GM18519 (cell line): ENCODE data around the gene PSD2.
A peak's percentile ranks its signal among the peaks of the same experiment; 100 is the strongest.

Experiments used
- ATAC-seq: cut with Tn5 transposase; IDR thresholded peaks from one replicate; pipeline ENCODE4 v1.9.1; 2021; ENCODE audit warnings: mild to moderate bottlenecking, moderate library complexity; ENCODE audit not compliant: unreplicated experiment, low FRiP score

PSD2 gene

DNA sequence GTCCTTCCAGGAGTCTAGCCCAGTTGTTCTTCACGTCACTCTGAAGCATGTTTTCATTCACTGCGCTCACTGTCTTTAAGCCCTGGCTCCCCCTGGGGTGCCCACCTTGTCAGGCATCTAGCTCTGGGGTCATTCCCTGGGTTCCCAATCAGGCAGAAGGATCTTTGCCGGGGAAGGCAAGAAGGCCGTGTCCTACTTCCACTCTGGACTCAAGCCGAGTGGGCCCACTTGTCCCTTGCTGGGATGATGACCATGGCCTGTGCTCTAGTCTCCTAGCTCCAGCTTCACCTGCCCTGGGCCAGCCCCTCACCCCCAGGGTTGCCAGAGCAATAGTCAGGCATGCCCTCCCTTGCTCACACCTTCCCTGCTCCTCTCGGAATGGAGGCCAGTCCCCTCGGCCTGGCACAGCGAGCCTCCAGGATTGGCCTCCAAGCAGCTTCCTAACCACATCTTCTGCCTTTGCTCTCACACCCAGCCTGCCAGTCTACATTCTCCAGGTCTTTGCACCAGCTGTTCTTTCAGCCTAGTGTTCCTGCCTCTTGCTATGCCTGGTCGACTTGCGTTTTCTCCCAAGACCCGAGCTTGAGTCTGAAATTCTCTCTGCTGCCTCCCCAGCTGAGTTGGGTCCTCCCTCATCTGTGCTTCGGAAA is 32.2 kb upstream of the PSD2 start:
- no peak for ATAC-seq

DNA sequence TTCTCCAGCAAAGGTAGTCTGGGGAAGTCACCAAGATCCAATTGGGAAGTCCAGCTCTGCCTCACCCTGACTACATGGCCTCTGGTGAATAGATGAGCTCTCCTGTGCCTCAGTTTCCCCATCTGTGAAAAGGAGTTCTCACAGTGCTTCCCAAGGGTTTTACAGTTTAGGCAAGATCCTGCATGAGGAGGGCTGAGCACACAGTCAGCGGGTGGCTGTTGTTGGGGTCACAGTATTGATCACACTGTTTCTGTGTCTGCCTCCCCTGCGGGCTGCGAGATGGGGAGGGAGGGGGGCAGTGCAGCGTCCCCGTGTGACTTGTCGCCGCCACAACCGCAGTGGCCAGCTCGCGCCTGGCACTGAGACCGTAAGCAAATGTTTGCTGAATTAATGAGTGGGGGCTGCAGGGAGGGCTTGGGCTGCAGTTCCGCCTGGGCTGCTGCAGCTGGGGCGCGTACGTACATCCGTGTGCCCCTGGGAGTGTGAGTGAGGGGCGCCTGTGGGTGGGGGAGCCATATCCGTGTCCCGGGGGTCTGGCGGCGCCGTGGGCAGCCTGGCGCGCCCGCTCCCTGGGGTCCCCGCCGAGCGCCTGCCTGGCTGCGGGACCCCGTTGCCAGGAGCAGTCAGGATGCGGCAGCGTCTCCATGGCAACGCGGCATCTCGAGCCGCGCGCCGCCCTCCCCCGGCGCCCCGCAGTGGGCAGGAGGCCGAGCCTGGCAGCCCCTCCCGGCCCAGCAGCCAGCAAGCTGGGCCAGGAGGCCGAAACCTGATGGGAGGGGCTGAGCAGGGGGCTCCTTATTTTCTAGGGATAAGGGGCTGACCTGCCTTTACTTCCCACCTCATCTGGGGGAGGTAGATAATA is 31.4 kb upstream of the PSD2 start:
- no peak for ATAC-seq

DNA sequence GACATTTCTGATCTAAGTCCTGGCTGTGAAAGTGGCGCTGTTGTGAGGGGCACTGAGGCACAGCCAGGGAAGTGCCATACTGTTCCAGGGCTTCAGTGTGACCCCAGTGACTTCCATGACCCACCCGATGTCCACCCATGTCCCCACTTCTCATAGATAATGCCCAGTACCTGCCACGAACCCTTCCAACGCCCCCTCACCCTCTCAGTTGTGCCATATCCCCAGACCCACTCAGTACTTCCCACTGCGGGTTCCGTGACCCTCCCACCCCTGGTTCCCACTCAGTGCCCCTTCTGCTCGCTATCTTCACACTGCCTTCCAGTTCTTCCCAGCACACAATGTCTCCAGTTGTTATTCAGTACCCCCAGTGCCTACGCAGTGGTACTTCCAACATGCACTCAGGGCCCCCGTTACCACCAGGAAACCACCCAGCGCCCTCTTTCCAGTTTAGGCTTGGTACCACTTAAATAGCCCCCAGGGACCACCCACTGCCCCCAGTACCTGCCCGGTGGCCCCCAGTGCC is 30.7 kb upstream of the PSD2 start:
- no peak for ATAC-seq

DNA sequence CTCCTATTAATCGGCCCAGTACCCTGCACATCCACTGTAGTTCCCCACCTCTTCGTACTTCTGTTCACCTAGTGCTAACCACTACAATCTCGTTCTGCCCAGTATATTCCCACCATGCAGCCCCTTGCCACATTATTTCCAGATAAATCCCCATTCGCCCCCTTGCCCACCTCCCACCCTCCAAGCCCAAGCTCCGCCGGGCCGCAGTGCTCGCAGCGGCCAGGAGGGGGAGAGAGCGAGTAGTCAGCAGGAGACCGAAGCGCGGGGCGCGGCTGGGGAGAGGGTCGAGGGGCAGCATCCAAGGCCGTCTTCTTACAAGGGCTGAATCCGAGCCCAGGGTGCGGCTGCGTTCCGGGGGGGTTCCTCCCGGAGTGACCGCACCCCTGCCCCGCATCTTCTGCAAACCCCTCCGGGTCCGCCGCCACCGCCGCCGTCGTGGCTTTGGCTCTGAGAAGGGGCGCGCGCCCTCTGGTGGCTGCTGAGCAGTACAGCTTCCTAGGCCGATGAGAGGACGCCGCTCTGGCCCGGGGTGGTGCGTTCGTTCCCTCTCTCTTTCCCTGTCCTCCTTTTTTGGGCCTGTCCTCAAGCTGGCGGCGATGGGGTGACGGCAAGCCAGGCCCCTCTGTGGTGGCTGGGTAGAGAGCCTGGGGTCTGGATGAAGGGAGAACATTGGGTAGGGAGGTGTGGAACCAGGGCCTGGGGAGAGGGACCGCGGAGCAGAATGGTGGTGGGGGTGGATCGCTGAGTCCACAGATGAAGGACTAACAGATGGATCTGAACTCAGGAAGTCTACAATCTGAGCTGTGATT is 30.0 kb upstream of the PSD2 start:
- ATAC-seq = peak; percentile 59

DNA sequence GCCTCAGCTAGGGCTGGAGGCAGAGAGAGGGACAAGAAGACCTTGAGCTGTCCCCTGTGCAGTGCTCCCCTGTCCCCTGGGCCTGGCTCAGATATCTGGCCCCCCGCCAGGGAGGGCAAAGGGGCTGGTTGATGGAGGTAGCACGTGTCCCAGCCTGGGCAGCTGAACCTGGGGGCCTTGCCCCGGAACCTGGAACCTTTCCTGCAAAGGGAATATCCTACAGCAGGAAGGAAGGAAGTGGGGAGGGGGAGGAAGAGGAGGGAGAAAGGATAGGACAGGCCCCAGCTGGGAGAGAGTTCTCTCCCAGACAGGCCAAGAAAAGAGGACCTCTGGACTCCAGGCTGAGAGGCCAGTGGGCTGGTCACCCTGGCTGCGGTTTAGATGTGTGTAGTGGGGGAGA is 27.6 kb upstream of the PSD2 start:
- no peak for ATAC-seq

DNA sequence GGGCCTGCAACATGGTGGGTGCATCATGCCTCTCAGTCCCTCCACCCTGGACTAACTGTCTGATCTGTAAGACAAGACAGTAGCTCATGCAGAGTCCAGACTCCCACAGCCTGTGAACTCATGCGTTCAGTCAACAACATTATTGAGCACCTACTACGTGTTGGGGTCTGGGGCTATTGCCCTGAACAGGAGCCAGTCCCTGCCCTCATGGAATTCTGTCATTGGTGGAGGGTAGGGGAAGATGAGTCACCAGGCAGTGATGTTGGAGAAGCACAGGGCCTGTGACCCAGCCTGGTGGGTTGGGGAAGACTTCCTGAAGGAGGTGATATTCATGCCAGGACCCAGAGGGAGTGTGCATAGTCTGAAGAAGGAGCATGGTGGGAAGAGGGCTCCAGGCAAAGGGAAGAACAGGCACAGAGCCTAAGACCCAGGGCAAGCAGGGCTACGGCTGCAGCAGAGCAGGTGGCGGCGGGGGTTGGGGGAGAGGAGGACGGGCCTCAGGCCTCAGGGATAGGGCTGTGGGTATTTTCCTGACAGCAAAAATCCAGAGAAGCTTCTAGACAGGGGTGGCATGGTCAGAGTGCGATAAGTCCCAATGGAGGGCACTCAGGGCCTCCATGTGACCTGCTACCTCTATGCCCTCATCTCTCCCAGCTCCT is 26.7 kb upstream of the PSD2 start:
- no peak for ATAC-seq

DNA sequence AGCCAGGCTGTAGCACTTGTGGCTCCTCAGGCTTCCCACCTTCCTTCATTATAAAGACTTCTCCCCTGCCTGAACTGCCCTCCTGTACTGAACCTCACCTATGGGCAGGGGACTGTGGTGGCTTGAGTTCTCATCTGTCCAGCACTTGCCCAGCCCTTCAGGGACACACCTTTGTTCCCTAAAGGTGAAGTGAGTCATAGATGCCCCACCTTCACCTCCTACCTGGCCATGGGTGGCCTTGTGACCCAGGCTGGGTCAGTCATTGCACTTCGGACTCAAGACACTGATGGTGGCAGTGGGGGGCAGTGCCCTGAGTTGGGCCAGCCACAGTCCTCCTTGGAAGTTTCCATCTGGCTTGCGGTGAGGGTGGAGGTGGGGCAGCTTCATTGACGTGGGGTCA is 26.1 kb upstream of the PSD2 start:
- ATAC-seq = no peak

DNA sequence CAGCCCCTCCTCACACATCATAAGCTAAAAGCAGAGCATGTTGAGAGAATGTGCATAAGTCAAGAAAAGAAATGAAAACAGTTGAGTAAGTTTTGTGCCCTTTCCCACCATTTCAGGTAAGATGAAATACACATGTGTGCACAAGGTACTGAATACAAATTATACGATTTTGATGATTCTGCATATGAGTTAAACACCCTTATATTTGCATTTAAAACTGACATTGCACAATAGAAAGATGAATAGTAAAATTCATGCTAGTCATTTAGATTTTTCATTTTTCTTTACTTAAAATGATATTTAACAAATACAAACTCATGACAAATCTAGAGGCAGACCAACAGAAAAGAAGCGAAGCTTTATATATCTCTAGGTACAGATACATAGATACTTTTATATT is 24.9 kb upstream of the PSD2 start:
- ATAC-seq = no peak

DNA sequence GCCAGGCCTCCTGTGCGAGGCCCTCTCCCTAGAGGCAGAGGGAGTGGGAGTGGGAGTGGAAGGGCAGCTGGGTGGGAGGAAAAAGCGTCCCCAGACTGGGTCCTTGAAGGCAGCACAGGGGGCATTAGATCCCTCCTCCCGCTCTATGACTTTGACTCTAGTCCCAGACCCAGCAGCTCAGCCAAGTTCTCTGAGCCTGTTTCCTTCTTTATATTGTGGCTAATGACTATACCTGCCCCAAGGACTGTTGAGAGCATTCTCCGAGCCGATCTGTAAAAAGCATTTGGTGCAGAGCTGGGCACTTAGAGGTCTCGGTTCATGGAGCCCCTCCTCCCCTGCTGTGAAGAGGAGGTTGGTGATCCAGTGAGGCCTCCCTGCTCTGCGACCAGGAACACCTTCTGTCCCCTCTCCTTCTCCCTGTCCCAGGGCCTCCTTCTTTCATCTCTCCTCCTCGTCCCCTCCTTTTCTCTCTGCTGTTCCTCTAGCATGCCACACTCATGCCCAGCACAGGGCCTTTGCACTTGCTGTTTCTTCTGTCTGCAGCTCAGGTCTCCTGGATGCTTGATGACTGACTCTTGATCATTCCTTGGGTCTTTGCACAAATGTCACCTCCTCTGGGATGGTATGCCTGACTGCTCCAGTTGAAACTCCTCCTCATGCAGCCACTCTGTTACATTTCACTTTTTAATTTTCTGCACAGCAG is 23.4 kb upstream of the PSD2 start:
- no peak for ATAC-seq

DNA sequence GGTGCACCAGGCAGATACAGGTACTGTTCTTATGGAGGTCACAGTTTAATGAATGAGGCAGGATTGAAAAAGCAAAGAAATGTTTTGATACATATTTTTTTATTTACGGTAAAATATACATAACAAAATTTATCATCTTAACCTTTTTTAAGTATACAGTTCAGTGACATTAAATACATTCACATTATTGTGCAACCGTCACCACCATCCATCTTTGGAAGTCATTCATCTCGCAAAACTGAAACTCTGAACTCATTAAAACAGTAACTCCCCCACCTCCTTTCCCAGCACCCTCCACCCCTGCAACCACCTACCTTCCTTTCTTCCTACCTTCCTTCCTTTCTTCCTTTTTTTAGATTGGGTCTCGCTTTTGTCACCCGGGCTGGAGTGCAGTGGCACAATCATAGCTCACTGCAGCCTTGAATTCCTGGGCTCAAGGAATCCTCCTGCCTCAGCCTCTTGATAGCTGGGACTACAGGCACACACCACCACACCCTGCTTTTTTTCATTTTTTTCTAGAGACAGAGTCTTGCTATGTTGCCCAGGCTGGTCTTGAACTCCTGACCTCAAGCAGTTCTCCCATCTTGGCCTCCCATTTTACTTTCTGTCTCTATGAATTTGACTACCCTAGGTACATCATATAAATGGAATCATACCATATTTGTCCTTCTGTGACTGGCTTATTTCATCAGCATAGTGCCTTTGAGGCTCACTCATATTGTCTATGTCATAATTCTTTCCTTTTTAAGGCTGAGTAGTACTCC is 22.5 kb upstream of the PSD2 start:
- no peak for ATAC-seq

DNA sequence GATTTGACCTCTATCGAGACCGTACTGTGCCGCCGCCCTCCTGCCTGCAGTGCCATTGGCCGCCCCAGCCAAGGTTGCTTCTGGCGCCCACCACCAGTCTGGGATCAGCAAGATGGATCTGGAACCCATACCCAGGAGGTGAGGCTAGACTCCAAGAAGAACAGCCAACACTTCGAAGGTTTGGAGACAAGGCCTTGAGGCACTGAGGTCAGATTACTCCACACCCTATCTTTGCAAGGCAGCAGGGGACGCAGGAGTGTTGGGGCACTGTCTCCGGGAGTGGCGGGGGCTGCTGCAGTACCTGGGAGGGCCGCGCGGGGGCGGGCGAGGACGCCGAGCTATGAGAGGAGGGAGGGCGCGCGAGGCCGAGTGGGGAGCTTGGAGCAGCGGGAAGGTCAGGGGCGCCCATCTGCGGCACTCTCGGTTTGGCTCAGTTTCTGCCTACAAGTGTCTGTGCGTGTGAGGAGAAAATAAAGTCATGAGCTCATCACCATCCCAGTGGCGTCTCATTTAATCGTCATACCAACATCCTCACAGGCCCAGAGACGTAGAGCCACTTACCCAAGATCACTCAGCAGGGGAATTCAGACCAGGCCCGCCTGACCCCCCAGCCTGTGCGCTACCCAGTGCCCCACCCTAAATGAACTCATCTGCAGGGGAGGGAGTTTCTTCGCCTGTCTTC is 20.5 kb upstream of the PSD2 start:
- ATAC-seq = no peak

DNA sequence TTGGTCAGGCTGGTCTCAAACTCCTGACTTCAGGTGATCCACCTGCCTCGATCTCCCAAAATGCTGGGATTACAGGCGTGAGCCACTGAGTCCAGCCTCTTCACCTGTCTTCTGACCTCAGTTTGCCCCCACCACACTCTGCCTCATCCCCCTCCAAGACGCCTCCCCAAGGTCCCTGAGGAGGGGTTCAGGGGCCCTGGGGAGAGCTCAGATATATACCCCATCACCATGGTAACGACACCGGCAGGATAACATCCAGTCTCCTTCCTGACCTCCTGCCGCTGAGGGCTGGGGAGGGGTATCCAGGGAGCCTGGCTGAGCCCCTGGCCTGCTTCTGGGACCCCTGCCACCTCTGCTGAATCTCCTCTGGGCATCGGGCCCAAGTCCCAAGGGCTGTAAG is 19.7 kb upstream of the PSD2 start:
- ATAC-seq = no peak

DNA sequence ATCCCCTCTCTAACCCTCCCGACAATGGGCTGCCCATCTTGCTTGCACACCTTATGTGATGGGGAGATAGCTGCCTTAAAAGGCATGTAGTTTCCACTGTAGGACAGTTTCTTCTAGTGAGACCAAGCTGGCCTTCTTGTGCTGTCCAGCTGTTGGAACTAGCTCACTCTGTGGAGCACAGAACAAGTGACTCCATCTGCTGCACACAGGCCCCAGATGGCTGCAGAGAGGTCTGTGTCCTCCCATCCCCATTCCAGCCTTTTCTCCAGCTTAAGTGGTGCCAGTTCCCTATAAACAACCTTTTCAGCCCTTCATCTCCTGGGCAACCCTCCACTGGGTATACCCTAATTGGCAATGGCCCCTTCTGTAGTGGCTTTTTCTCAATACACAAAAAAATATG is 18.7 kb upstream of the PSD2 start:
- ATAC-seq = no peak

DNA sequence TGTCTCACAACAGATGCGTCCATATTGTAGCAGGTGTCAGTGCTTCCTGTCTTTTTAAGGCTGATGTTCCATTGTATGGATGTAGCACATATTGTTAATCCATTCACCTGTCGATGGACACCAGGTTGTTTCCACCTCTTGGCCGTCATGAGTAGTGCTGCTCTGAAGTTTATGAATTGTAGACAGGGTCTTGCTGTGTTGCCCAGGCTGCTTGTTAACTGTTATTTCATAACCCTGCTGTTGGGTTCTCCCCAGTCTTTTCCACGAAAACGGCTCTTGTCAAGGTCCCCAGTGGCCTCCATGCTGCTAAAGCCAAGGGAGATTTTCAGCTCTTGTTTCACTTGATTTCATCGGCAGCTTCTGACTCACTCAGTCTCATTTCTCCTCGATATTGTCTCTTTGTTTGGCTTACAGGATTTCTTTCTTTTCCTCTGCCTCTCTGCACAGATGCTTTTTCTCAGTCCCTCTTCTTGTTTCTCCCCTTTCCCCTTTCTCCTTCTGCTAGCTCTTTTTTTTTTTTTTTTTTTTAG is 12.1 kb upstream of the PSD2 start:
- ATAC-seq = no peak

DNA sequence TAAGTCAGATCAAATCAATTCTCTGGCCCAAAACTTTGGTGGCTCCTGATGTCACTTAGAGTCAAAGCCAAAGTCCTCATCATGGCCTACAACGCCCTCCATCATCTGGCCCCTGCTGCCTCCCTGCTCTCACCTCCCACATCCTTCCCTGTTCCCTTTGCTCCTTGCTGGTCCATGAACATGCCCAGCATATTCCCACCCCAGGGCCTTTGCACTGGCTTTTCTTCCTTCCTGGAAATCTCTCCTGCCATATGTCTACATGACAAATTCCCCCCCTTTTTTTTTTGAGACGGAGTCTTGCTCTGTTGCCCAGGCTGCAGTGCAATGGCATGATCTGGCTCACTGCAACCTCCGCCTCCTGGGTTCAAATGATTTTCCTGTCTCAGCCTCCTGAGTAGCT is 11.1 kb upstream of the PSD2 start:
- ATAC-seq = no peak

DNA sequence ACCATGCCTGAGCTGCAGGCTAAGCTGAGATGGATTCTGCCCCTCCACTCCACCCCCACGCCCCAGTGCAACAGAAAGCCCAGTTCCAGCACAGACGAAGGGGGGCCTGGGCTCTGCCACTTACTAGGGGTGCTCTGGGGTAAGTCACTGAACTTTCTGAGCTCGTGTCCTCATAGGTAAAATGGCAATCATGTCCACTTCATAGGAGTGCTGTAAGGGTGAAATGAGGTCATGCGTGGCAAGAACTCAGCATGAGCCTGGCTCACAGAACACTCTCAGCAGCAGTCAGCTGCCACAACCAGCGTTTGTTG is 8.4 kb upstream of the PSD2 start:
- ATAC-seq = no peak

DNA sequence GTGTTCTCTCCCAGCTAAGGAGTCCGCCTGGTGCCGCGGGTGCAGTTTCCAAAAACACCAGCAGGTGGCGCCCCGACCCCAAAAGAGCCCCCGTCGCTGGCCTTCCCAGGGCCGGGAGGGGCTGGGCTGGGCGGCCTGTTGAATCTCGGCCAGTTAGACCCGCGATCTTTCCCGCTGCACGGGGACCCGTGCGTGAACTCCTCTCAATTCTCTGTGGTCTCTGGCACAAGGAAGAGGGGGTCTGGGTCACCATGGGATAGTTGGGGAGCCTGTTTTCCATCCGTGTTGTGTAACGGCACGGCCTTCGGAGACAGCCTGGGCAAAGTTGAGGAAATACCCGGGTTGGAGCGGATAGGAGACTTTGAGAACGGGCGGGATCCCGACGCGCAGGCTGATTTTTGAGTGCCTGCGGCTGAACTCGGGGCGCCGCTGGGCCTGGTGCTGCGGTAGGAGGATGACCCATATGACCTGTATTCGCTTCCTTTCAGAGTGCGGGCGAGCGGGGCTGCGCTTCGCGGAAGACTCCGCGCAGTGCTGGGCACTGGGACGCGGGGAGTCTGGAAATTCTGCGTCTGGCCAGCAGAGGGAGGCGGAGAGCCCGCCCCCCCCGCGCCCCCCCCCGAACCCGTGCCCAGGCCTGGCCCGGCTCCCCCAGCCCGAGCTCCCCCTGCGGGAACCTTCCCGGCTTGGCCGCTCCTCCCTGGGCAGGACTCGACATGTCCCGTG is 7.9 kb upstream of the PSD2 start:
- ATAC-seq = no peak

DNA sequence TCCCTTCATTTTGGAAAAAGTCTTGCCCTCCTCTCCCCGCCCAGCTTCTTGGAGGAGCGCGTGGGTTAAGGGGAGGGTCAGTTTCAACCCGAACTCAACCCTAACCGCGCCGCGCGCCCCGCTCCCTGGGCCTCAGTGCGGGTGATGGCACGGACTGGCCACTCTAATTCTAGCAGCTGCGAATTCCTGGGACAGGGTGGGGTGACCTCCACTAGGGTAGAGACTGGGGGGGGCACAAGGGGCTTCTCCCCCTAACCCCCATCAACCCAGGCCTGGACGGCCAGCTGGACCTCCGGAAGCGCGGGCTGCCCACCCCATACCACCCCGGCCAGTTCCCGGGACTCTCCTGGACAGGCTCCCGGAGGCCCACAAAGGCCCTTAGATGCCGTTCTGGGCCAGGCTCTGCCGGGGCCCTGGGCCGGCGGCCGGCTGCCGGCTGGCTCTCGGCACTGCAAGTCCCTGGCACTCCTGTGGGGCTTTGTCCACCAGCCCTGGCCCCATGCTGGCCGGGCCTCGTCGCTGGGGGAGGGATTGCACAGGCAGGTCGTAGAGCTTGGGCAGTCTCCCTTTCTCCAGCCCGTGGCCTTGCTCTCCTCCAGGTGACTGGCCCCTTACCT is 7.2 kb upstream of the PSD2 start:
- no peak for ATAC-seq
